Measurements from ENCODE around the gene GALT.

The GALT gene

DNA sequence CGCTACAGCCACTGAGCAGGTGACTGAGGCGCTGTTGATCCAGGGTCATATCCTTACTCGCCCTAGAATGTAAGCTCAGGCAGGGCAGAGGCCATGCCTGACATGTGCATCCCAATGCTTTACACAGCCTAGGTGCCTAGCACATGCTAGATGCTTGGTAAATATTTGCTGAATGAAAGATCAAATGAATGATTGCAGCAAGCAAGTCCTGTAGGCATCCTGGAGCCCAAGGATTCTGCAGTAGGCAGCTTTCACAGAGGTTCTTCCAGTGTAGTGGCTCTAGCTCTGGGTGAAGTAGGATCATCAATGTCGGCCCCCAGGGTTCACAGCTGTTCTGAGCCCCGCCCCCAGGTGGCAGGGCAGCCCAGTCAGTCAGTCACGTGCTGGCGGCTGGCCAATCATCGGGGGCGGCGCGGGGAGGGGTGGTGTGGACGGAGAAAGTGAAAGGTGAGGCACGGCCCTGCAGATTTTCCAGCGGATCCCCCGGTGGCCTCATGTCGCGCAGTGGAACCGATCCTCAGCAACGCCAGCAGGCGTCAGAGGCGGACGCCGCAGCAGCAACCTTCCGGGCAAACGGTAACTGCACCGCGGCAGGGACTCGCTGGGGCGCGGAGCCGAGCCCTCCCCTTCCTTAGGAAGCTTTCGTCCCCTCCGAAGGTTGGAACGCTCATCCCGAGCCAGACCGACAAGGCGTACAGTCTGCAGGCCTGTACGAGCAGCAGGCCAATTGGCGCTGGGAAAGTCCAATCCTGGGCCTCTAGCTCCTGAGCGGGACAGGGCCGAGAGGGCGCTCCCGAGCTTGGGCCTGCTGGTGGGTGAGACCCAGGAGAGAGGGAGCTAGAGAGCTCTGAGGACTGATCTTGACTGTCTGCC lies at the start of gene GALT:
Gene GALT, plus strand, starts transcription at position 465 of the 873 bp plus-strand sequence. Its CDS starts 30 bp downstream, at position 495.
- peak; percentile 85 to 87 for DNase-seq

DNA sequence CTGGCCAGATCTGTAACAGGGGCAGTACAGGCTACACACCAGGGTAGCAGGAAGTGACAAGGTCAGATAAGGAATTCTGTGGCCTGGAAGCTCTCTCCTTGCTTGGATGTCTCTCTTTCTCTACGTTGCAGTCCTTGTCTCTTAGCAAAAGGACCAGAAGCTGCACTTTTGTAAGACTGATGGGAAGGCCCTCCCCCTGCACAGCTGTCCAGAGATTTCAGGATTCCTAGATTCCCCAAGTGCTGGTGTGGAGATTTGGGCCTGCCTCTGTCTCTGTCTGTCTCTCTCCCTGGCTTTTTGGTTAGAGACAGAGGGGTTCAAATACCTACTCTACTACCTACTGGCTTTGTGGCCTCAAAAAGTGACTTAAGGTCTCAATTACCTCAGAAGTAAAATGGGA lies 46.9 kb upstream of the GALT start:
- no peak for DNase-seq

DNA sequence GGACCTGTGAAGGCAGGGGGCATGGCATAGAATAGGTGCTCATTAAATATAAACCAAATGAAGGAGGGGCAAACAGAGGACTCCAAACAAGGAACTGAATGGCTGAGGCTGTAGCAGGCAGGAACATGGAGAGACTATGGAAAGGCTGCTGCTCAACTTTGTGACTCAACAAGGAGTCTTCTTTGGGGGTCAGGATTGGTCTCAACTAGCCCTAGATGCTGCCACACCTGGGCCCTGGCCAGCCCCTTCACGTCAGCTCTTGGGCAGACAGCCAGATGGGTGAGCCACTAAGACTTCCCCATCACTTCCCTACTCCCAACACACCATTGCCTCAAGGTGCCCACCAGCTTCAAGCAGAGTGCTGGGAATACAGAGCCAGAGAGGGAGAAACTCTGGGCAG lies 45.6 kb upstream of the GALT start:
- DNase-seq, result no peak

DNA sequence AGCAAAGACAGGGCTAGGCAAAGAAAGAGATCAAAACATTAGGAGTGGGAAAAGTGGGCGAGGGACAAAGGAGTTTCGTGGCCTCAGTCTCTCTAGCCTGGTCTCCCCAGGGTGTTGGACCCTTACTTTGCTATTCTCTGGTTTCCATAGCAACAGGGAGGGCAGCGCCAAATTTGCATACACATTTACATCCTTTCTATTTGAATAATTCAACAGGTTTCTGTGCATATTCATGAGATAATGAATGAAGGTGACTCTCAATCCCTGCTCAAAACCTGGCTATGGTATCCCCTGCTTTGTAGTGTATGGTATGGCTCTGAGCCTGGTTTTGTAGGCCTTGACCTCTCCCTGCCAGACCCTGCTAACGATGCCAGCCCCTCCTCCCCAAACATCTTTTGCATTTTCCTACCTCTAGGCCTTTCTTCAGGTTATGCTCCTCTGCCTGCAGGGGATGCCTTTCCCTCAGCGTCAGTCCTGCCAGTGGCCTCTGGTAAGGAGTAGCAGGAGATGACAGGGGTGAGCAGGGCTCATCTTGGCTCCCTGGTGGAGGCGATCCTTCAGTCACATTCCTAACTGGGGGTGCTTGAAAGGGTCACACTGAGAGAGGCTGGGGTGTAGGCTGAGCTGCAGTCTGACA lies 44.4 kb upstream of the GALT start:
- DNase-seq, result no peak

DNA sequence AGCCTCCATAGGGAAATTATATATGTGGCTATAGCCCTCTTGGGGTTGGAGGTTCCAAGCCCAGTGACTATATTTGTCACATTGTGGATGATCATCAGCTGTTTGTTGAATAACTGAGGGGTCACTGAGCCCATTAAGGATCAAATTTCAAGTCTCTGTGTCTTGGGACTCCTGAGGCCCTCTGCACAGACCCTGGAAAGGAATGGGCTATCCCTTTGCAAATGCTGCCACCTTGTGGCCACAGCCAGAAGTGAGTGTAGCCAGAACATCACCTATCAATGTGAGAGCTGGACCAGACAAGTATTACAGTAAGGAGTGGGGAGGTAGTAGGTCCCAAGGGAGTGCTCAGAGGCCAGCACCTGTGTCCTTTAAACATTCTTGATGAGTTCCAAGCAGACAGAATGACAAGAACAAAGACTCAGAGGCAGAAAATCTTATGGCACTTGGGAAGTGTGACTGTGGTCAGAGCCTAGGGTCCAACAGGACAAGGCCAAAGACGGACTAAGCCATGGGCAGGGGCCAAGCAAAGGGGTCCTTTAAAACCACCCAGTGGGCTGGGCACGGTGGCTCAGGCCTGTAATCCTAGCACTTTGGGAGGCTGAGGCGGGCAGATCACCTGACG lies 42.8 kb upstream of the GALT start:
- peak; percentile 73 to 79 for DNase-seq

DNA sequence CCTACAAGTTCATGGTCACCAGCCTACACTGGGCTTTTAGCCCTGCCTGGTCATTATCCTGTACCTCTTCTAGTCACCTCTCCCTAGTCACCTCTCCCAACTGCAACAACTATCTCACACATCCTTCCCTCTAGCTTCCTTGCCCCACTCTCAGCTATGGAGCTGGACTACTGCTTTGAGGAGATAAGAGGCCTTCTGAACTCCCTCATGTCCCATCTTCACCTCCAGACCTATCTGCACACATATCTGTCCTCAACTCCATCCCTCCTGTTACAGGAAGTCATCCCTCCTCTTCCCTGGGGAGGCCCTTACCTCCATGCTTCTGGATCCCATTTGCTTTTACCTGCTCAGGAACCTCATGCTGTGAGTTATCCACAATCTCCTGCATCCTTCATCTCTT lies 40.3 kb upstream of the GALT start:
- no peak for DNase-seq

DNA sequence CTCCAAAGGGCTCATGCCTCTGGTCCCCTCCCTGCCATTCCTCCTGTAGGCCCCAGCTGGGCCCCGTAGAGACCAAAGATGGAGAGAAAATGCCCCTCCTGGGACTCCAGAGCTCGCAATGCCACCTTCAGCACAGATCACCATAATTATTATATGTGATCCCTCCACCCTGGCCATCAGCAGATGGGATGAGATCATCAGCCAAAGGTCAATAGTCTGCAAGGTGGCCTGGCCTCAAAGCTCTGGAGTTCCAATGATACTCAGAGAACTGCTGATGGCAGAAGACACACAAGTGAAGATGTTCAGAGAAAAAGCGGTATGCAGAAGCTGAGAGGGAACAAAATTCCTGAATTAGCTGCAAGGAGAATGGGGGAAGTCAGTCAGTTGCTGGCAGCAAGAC lies 39.6 kb upstream of the GALT start:
- no peak for DNase-seq

DNA sequence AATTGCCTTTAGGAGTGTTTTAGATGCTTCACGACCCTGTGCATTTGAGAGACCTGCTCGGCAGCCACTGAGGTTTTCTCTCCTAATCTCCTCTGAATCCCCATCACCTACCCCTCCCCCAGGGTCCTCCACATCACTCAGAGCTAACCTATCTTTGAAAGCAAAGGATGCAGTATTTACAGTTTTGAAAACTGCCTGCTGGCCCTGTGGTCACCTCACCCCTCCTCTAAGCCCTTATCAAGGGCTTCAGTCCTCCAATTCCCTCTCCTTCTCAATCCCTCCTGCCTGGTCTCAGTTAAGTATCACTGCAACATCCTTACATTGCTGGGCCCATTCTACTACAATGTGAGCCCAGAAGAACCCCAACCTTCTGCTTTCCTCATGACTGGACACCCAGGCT lies 39.1 kb upstream of the GALT start:
- no peak for DNase-seq

DNA sequence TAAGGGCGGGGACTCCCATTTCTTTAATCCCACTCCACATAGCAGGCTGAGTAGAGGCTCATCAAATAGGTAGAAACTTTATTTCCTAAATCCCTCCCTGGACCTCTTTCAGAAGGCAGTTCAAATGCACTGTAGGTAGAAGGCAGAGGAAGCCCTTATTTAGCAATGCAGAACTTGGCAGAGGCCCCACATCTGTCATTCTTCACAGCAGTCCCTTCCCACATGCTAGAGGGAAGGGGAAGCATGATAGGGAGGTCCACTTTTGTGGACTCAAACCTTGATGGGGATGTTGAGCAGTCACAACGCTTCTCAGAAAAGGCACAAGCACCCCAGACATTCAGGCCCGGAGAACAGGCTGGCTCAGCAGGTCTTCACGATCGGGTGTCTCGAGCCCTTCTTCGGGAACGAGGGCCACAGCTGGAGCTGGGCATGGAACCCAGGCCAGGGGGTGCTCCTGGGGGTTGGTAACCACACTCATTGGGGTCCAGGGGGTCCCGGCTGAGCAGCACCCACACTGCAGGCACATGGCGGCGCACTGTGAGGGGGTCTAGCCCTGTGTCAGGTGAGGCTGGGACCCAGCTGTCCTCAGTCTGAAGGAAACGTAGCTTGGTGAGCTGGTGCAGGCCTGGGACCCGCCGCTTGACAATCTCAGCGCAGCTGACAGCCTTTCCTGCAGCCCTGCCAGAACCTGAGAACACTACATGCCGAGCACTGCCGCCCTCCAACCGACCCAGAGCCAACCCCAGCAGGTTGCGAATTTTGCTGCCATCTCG lies 35.9 kb upstream of the GALT start:
- DNase-seq, result peak in 1 of 2 experiments; percentile 26

DNA sequence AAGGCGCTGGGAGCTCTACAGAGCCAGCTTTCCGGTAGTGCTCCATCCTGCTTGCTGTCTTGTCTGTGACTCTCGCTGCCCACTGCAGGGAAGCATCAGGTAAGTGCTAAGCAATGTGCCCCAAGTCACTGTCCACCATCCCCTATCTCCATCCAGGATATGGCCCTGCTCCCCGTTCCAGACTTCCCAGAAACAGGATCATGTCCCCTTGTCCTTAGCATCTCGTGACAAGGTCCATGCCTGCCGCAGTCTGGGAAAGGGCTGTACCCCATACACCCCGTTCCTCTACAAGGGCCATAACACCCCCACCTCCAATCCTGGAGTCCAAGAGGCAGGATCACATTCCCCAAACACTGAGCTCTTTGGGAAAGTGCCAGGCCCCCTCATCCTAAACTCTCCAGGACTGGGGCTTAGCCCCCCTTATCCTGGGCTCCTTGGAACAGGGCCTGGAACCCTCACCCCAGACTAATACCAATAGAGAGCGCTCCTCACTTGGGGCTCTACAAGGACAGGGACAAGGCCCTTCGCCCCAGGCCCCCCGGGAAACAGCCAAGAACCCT lies 35.1 kb upstream of the GALT start:
- DNase-seq, result no peak

DNA sequence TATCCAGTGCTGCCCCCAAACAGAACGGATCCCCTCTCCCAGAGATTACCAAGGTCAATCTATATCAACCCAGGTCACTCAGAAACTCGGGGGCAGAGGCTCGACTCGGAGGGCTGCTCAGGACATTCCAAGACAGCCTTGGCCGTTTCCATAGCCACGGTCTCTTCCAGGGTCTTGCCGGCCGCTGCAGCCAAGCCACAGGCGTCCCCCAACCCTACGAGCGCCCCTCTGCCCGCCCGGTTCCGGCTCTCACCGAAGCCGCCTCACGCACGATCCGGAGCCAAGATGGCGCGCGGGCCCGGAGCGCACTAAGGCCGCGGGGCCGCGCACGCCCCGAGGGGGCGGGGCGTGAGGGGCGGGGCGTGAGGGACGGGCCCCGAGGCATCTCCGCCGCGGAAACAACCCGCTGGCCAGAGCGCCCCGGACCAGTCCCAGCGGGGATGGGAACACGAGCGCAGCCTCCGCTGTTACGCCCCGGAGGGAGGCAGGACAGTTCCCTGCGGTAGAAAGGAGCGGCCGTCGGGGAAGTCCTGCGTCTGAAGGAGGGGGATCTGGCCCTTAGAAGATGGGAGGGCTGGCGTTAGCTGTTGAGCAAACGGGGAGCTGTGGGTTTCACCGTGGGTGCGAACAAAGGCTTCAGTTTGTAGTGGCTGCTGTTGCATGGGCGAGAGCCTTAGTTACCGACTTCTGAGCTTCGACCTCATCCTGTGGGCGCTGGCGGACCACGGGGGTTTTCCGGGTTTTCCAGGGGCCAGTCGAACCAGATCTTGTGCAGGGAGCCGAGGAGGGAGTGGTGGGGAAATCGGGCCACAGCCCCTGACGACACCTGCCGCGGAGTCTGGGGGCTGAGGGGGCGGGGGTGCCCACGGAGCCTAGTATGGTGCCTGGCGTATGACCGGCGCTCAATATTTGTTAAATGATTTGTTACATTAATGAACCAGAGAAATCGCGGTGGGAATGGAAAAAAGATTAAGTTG lies 34.4 kb upstream of the GALT start, which contains the start of gene RPP25L:
Gene RPP25L, minus strand, starts transcription at position 287 of the 977 bp plus-strand sequence. CDS start 801 bp downstream, outside the sequence.
- peak; percentile 53 to 57 for DNase-seq

DNA sequence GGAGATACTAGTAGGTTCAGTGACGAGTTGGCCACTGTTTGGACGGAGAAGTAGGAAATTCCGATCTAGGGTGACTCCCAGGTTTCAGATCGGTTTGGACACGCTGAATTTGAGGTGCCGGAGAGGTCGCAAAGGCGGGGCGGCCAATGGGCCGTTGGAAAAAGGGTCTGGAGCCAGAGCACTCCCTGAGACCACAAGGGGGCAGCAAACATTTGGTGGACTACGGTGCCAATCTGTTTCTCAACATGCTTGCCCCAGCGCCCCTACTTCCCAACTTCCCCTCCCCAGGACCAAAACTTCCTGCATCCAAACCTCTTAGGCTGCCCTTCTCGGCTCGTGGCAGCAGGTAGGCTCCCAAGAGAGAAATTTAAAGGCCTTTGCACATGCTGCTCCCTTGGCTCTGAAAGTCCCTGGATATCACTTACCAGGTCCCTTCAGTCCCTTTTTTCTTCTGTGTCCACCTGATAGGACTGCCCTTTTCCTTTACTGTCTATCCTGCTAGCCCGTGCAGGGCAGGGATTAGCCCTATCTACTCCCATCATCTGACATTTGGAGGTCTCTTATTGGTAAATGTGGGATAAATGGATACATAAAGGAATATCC lies 33.6 kb upstream of the GALT start:
- peak; percentile 84 to 87 for DNase-seq

DNA sequence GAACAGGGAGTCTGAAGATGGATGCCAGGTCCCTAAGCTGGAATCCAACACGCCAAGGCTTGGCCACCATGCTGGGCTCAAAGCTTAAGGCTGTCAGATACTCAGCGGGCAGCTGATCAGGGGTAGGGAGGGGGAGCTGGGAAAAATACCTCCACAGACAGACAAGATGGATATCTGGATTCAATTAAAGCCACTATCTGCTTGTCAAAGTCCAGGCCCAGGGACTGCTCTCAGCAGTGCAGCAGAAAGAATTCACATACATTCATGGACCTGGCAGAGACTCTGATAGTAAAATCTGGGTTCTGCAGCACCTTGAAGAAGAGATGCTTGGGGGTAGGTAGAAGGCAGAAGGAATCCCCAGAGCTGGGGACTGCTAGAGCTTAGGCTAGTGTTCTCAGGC lies 31.3 kb upstream of the GALT start:
- DNase-seq, result no peak

DNA sequence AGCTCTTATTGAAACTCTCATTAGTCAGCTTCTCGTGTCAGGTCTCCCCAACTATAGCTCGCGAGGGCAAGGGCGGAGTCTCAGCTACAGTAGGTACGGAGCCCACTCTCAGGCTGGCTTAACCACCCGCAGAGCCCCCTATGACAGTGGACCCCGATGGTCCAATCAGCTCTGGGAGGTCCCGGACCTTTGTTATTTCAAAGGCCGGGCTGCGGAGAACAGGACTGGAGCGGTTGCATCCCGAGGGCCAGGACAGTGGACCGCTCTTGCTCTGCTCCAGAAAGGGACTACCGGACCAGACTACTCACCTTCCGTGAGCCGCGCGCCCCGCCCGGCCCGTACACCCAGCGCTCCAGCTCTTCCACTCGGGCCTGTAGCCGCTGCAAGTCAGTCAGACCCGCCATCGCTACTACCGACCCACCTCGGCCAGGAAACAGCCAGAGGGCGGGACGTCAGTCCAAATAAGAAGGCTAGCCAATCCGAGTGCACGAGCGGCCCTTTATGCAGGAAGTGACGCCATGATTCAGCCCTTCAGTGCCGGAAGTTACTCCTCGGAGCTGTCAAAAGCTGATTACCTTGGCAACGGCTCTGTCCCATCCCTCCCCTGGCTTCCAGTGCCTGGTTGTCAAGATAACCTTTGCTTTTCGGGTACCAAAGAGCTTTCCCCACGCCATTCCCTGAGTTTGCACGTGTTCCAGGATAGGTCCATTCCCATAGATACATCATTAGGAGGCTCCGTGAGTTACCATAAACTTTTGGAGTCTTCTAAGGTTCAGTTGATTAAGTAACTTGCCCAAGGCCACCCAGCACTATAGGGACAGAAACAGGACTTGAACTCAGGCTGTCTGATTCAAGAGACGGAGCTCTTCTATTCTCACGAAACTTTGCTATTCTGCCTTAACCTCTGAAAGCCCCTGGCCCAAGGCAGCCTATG lies 26.1 kb upstream of the GALT start, which contains the start of gene DCTN3:
Gene DCTN3, minus strand, starts transcription at position 435 of the 934 bp plus-strand sequence. Its CDS starts 31 bp downstream, at position 404.
- peak; percentile 97 to 98 for DNase-seq

DNA sequence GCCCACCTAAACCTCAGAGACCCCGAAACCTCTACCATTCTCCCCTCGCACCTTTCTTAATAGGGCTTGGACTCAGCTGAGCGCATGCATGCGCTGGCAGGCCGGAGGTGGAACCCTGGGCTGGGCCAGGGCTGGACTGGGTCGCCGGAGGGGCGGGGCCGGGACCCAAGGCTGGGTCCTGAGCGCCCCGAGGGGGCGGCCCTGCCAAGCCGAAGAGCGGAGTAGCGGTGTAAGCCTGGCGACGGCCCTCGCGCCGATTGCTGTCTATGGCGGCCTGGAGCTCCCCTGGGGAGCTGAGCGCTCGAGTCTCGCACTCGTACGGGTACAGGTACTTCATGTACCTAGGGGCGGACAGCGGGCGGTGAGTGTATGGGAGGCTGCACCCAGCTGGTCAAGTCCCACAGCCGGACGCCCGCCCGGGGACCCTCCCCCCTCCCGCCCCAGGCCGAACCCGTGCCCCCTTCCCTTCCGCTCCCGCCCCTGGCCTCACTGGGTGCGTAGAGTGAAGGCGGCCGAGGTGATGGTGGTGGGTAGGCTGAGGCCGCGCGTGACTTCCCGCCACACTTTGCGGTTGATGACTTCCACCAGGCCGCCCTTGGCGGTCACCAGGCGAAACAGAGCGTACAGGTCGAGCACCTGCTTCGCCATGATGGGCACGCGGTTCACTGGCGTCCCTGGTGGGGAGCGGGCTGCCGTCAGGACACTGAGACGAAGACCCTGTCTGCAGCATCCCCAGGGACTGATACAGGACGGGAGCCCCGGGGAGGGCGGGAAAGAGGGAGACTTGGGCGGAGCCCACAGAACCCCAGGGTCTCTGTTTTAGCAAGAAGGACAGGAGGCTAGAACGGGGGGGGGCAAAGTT lies 22.9 kb upstream of the GALT start:
- DNase-seq, result no peak

DNA sequence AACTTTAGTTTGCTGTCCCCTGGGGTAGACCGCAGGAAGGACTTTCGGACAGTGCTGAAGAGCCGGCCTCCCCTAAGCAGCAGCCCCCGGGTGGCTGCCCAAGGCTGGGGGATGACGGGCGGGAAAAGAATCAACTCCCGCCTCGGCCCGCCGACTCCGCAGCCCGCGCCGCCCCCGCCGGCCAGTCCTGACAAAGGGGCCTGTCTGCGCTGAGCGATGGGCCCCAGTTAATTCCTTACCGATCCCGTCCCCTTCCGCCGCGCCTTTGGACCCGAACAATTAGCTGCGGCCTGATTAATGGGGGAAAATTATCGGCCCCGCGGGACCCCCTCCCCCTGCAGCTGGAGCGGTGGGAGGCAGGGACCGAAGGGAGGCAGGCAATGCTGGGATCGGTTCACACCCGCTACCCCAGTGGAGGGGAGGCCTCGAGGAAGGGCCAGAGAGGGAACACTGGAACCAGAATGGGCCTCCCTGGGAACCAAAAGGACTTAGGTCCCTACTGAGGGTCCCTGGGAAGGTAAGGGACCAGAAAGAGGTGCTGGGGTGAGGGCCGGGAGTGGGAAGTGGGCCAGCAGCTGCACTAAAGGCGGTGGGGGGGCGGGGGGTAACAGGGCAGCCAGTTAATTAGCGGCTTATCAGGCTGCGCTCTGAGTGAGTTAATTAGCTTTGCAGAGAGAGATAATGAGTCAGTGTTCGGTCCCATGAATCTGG lies 21.8 kb upstream of the GALT start:
- no peak for DNase-seq

DNA sequence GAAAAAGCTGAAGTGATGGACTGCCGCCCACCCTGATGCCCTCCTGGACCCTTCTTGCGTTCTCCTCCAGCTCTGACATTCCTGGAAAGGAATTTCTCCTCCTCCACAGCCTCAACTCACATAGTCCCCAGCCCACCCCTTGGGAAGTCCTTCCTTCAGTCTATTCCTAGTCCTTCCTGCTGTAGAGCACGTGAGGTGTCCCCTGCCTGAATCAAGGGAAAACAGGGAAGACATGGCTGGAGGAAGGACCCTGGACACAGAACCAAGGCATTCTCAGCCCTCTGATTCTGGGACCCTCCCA lies 21.3 kb upstream of the GALT start:
- no peak for DNase-seq

Measured in Kasumi-1 (cell line).